Fibroblast of lung (primary cell): ENCODE results near the gene GRIK4. TPM values are rescaled to one million over a fixed set of nuclear protein-coding genes. Genes with fewer than 3 reads are reported as not detected.

Experiments
- DNase-seq, 2 donors: peaks; one replicate each; pipeline versions ENCODE4 v3.0.0 to v3.0.0-alpha.2; 2010; ENCODE audit warnings: low read depth in 2 of 2
- H2AFZ ChIP-seq: 2 replicates; pipeline ENCODE4 v1.5.1; 2012; ENCODE audit warnings: low read length, control low read depth, inconsistent platforms
- H3K27ac ChIP-seq: 2 replicates; pipeline ENCODE4 v1.5.1; 2011; ENCODE audit warnings: low read length, control low read depth; ENCODE audit not compliant: insufficient read depth
- H3K27me3 ChIP-seq: 2 replicates; pipeline ENCODE4 v1.5.1; 2011; ENCODE audit warnings: mild to moderate bottlenecking, low read length; ENCODE audit not compliant: control insufficient read depth, insufficient read depth
- H3K36me3 ChIP-seq: 2 replicates; pipeline ENCODE4 v1.5.1; 2011; ENCODE audit warnings: low read length; ENCODE audit not compliant: control insufficient read depth, insufficient read depth
- H3K4me1 ChIP-seq: 2 replicates; pipeline ENCODE4 v1.5.1; 2011; ENCODE audit warnings: low read length; ENCODE audit not compliant: control insufficient read depth, insufficient read depth; ENCODE audit errors: extremely low read depth
- H3K4me2 ChIP-seq: 2 replicates; pipeline ENCODE4 v1.5.1; 2011; ENCODE audit warnings: low read length, control low read depth; ENCODE audit not compliant: insufficient read depth; ENCODE audit errors: extremely low read depth
- H3K4me3 ChIP-seq, 4 experiments: fragments of 200-600 bp in 1 of 4; sonication (generic) in 1 of 4; replicated peaks in 1 of 4; 2 replicates each; pipeline ENCODE4 v1.5.1; 2011 to 2016; ENCODE audit warnings: low read length in 4 of 4, low read depth in 3 of 4, mild to moderate bottlenecking in 3 of 4, control low read depth in 2 of 4, inconsistent platforms in 1 of 4, mixed read lengths in 1 of 4; ENCODE audit not compliant: insufficient read depth in 1 of 4; ENCODE audit errors: control extremely low read depth in 1 of 4
- H3K79me2 ChIP-seq: 2 replicates; pipeline ENCODE4 v1.5.1; 2012; ENCODE audit warnings: mild to moderate bottlenecking, low read length, inconsistent platforms; ENCODE audit not compliant: control insufficient read depth, insufficient read depth
- H3K9ac ChIP-seq: 2 replicates; pipeline ENCODE4 v1.5.1; 2011; ENCODE audit warnings: mild to moderate bottlenecking, low read length, control low read depth; ENCODE audit not compliant: insufficient read depth
- H3K9me3 ChIP-seq: 2 replicates; pipeline ENCODE4 v1.5.1; 2012; ENCODE audit warnings: low read depth, low read length; ENCODE audit not compliant: control insufficient read depth, insufficient read depth
- H4K20me1 ChIP-seq: 2 replicates; pipeline ENCODE4 v1.5.1; 2011; ENCODE audit warnings: low read length; ENCODE audit not compliant: control insufficient read depth, insufficient read depth; ENCODE audit errors: extremely low read depth
- EZH2 ChIP-seq: IDR thresholded peaks from 2 replicates; pipeline ENCODE4 v1.5.1; 2012; ENCODE audit warnings: low read length, control low read depth, mild to moderate bottlenecking; ENCODE audit errors: missing control alignments
- polyA plus RNA-seq, 2 donors: library from polyadenylated mRNA; depleted of rRNA in 1 of 2; stranded (reverse) in 1 of 2; unstranded in 1 of 2; fragments of >200 nt; gene quantifications; 2 replicates each; pipeline ENCODE4 v1.2.1, GENCODE V29; 2011 to 2012; ENCODE audit warnings: missing spikeins in 1 of 2
- total RNA-seq: library from RNA; depleted of rRNA; stranded (reverse); fragments of >200 nt; gene quantifications from 2 replicates; pipeline ENCODE4 v1.2.1, GENCODE V29; 2014
- TF ChIP-seq, protein P1 (sequence below), 2 donors: IDR thresholded peaks in 1 of 2; conservative IDR thresholded peaks in 1 of 2; 1 replicate in 1 of 2; 2 replicates in 1 of 2; pipeline ENCODE4 v1.5.1; 2011 to 2012; ENCODE audit warnings: low read length in 2 of 2, control low read depth in 1 of 2, inconsistent platforms in 1 of 2, low read depth in 1 of 2, mild to moderate bottlenecking in 1 of 2

The GRIK4 gene
- total and polyA plus RNA-seq, 2 donors (not counting 1 experiment from before 2014, with no cell fraction given) = 0.17 to 1.5 TPM

DNA sequence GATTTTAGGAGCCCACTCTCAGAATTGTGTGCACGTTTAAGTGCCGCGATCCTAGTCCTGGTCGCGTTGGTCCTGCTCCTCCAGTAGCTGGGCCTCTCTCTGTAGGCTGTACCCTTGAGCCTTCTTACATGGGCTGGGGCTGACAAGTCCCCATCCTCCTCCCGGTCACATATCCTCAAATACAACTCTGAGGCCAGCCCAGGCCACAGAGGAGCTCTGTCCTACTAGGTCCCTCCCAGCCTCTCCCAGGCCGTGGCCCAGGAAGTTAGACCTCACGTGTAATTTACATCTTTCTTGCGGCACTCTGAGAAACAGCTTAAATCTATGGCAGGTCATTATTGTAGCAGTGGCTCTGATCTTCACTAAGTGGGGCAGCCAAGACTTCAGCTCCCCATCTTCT, 305.2 kb downstream of the GRIK4 start:
- Histone ChIP-seq H3K27me3 (no peaks in the 10 kb centered on the region), H3K4me3 (no peak overlapping the region), H3K9ac (no peak overlapping the region), H3K27ac (no peak overlapping the region), H4K20me1 (no peaks in the 10 kb centered on the region), H3K36me3 (no peaks in the 10 kb centered on the region), H3K9me3 (no peaks in the 10 kb centered on the region), H3K4me1 (no peaks in the 10 kb centered on the region), H3K4me2 (no peak overlapping the region), H3K79me2 (no peaks in the 10 kb centered on the region), H2AFZ (no peak overlapping the region)
- DNase-seq = no peak
- TF ChIP-seq, protein P1, sequence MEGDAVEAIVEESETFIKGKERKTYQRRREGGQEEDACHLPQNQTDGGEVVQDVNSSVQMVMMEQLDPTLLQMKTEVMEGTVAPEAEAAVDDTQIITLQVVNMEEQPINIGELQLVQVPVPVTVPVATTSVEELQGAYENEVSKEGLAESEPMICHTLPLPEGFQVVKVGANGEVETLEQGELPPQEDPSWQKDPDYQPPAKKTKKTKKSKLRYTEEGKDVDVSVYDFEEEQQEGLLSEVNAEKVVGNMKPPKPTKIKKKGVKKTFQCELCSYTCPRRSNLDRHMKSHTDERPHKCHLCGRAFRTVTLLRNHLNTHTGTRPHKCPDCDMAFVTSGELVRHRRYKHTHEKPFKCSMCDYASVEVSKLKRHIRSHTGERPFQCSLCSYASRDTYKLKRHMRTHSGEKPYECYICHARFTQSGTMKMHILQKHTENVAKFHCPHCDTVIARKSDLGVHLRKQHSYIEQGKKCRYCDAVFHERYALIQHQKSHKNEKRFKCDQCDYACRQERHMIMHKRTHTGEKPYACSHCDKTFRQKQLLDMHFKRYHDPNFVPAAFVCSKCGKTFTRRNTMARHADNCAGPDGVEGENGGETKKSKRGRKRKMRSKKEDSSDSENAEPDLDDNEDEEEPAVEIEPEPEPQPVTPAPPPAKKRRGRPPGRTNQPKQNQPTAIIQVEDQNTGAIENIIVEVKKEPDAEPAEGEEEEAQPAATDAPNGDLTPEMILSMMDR (conservative IDR thresholded peaks at IDR 0.05 in 1 of 2, IDR thresholded peaks at IDR 0.05 in 1 of 2; ENCODE audit: low read depth in 1 of 2, low read length in 2 of 2) = no peak
- no peak for TF ChIP-seq EZH2

DNA sequence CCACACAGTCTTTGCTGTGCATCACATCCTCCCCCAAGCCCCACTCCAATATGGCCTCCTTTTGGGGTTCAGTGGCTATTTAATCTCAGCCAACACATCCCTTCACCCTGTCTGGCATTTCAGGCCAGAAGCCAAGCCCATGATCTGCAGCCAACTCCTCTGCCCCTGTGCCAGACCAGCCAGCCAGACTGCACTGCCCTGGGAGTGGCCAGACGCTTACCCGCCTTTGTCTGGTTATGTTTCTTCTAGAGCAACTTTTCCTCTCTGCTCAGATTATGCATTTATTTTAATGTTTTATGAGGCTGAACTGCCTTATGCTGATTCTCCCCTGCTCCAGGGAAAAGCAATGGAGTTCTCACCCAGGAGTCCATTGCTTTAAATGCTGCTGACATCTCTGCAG, 305.6 kb downstream of the GRIK4 start:
- H3K27me3 ChIP-seq = no peaks in the 10 kb centered on the region
- DNase-seq = no peak
- H3K4me1 ChIP-seq = no peaks in the 10 kb centered on the region
- H4K20me1 ChIP-seq = no peaks in the 10 kb centered on the region
- H2AFZ ChIP-seq = no peak overlapping the region
- no peaks in the 10 kb centered on the region for H3K36me3 ChIP-seq
- H3K27ac ChIP-seq = no peak overlapping the region
- no peak overlapping the region for H3K4me2 ChIP-seq
- H3K4me3 ChIP-seq = no peak overlapping the region
- H3K9ac ChIP-seq = no peak overlapping the region
- TF ChIP-seq, protein P1 (conservative IDR thresholded peaks at IDR 0.05 in 1 of 2, IDR thresholded peaks at IDR 0.05 in 1 of 2; ENCODE audit: low read depth in 1 of 2, low read length in 2 of 2) = no peak
- no peak for TF ChIP-seq EZH2
- no peaks in the 10 kb centered on the region for H3K9me3 ChIP-seq
- H3K79me2 ChIP-seq = no peaks in the 10 kb centered on the region

DNA sequence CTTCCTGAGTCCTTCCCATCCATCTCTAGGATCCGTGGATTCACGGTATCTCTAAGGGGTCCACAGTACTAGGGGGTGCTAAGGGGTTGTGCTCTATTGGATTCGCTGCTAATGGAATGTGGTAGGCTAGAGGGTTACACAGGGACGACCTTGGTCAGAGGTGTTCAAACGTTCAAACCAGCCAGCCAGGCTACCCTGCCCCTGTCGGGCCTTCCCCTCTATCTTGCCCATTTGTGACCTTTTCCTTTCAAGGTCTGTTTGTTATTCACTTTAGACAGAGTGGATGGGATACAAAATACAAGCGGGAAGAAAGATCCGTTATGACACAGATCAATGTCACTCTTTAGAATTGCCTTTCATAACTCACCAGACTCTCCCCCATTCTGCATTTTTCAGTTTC, 306.5 kb downstream of the GRIK4 start:
- Histone ChIP-seq H3K27ac (no peak overlapping the region), H3K9me3 (no peaks in the 10 kb centered on the region), H3K36me3 (no peaks in the 10 kb centered on the region)

More for the DNA sequence above, 306.5 kb downstream of the GRIK4 start:
- Histone ChIP-seq H3K4me2 (no peak overlapping the region), H3K79me2 (no peaks in the 10 kb centered on the region), H3K4me3 (no peak overlapping the region), H4K20me1 (no peaks in the 10 kb centered on the region), H3K27me3 (no peaks in the 10 kb centered on the region), H3K9ac (no peak overlapping the region), H3K4me1 (no peaks in the 10 kb centered on the region), H2AFZ (no peak overlapping the region)
- no peak for TF ChIP-seq EZH2
- TF ChIP-seq, protein P1 (conservative IDR thresholded peaks at IDR 0.05 in 1 of 2, IDR thresholded peaks at IDR 0.05 in 1 of 2; ENCODE audit: low read depth in 1 of 2, low read length in 2 of 2) = no peak
- DNase-seq = no peak
